Stimulated activated CD8-positive, alpha-beta memory T cell treated with anti-CD3 and anti-CD28 coated beads, Interleukin-12 subunit alpha, Interleukin-12 subunit beta, amount 100 ng/mL, for 1 hour (primary cell): ENCODE measurements around the gene RPL36AL.
A peak's percentile ranks its signal among the peaks of the same experiment; 100 is the strongest.
"Not testable (repeated sequence)": the region's sequence is repeated elsewhere in the genome, so short reads cannot be mapped to it uniquely, and the experiment has no call there.

ENCODE experiments used
- DNase-seq: peaks from one replicate; pipeline ENCODE4 v3.0.0-alpha.2; 2020; ENCODE audit warnings: low read depth

Gene RPL36AL

GRCh38 chr14:49619273-49619672, 1.2 kb downstream of the RPL36AL start:
- DNase-seq, result not testable (repeated sequence)

GRCh38 chr14:49617852-49618519, 2.4 kb downstream of the RPL36AL start:
- no peak for DNase-seq

GRCh38 chr14:49615776-49616175, 4.7 kb downstream of the RPL36AL start:
- no peak for DNase-seq

- no peak for DNase-seq
Observed at GRCh38 chr14:49614196-49614595, 6.2 kb downstream of the RPL36AL start.

- no peak for DNase-seq
Observed at GRCh38 chr14:49612671-49613070, 7.8 kb downstream of the RPL36AL start.

GRCh38 chr14:49612251-49612650, 8.2 kb downstream of the RPL36AL start:
- DNase-seq, result no peak

GRCh38 chr14:49607583-49607982, 12.8 kb downstream of the RPL36AL start:
- DNase-seq, result no peak

- peak; percentile 72 for DNase-seq
Observed at GRCh38 chr14:49598485-49599300, 21.7 kb downstream of the RPL36AL start, which contains the start of gene LRR1. Gene LRR1, plus strand, starts transcription at chr14:49598940. Its CDS starts 81 bp downstream, at chr14:49599021.

GRCh38 chr14:49598189-49598484, 22.3 kb downstream of the RPL36AL start:
- no peak for DNase-seq

GRCh38 chr14:49594347-49595091, 25.9 kb downstream of the RPL36AL start:
- DNase-seq, result no peak

- DNase-seq, result no peak
Observed at GRCh38 chr14:49593016-49593415, 27.4 kb downstream of the RPL36AL start.

GRCh38 chr14:49589387-49589786, 31.0 kb downstream of the RPL36AL start:
- no peak for DNase-seq

- DNase-seq, result peak; percentile 8
Observed at GRCh38 chr14:49586673-49587460, 33.6 kb downstream of the RPL36AL start.

- DNase-seq, result peak; percentile 97
Observed at GRCh38 chr14:49585803-49586672, 34.4 kb downstream of the RPL36AL start, which contains the start of gene RPS29. Gene RPS29, minus strand, starts transcription at chr14:49586380. Its CDS starts 34 bp downstream, at chr14:49586346.

- DNase-seq, result not testable (repeated sequence)
Observed at GRCh38 chr14:49584981-49585640, 35.3 kb downstream of the RPL36AL start.

GRCh38 chr14:49584058-49584457, 36.4 kb downstream of the RPL36AL start:
- DNase-seq, result no peak

- no peak for DNase-seq
Observed at GRCh38 chr14:49583629-49584028, 36.8 kb downstream of the RPL36AL start.

GRCh38 chr14:49582113-49582977, 38.1 kb downstream of the RPL36AL start:
- DNase-seq, result no peak
